Measurements from ENCODE around the gene SLC22A3. TPM values are rescaled to one million over a fixed set of nuclear protein-coding genes. Genes with fewer than 3 reads are reported as not detected.

The SLC22A3 gene
- total and polyA plus RNA-seq, 2 of the 13 experiments (the other 11 are each of a cell fraction or from before 2014, with no cell fraction given) = 12.0 to 31.5 TPM

DNA sequence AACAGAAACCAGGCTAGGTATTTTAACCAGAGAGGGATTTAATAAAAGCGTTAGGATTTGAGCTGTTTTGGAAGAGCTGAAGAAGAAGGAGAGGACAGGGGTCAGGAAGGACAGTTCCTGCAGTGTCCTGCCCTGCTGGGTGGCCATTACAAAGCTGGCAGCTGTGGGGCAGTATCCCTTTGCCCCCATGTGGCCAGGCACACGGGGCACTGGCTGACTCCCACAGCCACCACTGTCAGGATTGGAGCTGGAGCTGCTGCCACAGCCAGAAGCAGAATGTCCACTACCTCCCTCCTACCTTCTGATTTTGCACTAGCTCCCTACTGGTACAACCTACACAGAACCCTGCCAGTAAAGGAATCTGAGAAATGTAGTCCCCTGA is 46.5 kb downstream of the SLC22A3 start (continued):
- TF ChIP-seq TP53 (CRISPR knock-in tag; conservative IDR thresholded peaks at IDR 0.05) (no peak), DR1 (CRISPR knock-in tag; IDR thresholded peaks at IDR 0.05) (no peak), RXRB (CRISPR knock-in tag; IDR thresholded peaks at IDR 0.05; ENCODE audit: borderline replicate concordance) (0 out of 2 replicates have a peak, but pooled peaks have one; percentile 1), ZC3H13 (CRISPR knock-in tag; IDR thresholded peaks at IDR 0.05) (no peak), ZNF136 (CRISPR knock-in tag; IDR thresholded peaks at IDR 0.05; ENCODE audit: low read depth) (no peak), MYNN (CRISPR knock-in tag; IDR thresholded peaks at IDR 0.05; ENCODE audit: low read depth) (no peak), NBN (conservative IDR thresholded peaks at IDR 0.05) (no peak), FOXM1 (CRISPR knock-in tag; IDR thresholded peaks at IDR 0.05) (no peak), REL (CRISPR knock-in tag; conservative IDR thresholded peaks at IDR 0.05) (no peak), ZNF775 (CRISPR knock-in tag; IDR thresholded peaks at IDR 0.05; ENCODE audit: borderline replicate concordance) (no peak), ZNF777 (CRISPR knock-in tag; IDR thresholded peaks at IDR 0.05) (no peak), GTF3A (CRISPR knock-in tag; conservative IDR thresholded peaks at IDR 0.05) (no peak), ZNF350 (CRISPR knock-in tag; IDR thresholded peaks at IDR 0.05; ENCODE audit: borderline replicate concordance, low read depth) (peak; percentile 42; the same call in 1 of the 2 replicates), ZNF878 (CRISPR knock-in tag; IDR thresholded peaks at IDR 0.05) (peak; percentile 78; the same call in 1 of the 2 replicates)
- TF ChIP-seq, protein P1, sequence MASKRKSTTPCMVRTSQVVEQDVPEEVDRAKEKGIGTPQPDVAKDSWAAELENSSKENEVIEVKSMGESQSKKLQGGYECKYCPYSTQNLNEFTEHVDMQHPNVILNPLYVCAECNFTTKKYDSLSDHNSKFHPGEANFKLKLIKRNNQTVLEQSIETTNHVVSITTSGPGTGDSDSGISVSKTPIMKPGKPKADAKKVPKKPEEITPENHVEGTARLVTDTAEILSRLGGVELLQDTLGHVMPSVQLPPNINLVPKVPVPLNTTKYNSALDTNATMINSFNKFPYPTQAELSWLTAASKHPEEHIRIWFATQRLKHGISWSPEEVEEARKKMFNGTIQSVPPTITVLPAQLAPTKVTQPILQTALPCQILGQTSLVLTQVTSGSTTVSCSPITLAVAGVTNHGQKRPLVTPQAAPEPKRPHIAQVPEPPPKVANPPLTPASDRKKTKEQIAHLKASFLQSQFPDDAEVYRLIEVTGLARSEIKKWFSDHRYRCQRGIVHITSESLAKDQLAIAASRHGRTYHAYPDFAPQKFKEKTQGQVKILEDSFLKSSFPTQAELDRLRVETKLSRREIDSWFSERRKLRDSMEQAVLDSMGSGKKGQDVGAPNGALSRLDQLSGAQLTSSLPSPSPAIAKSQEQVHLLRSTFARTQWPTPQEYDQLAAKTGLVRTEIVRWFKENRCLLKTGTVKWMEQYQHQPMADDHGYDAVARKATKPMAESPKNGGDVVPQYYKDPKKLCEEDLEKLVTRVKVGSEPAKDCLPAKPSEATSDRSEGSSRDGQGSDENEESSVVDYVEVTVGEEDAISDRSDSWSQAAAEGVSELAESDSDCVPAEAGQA (IDR thresholded peaks at IDR 0.05; ENCODE audit: low read depth) = no peak
- TF ChIP-seq, protein P1 (CRISPR knock-in tag; IDR thresholded peaks at IDR 0.05; ENCODE audit: borderline replicate concordance) = no peak
- TF ChIP-seq, protein P2, sequence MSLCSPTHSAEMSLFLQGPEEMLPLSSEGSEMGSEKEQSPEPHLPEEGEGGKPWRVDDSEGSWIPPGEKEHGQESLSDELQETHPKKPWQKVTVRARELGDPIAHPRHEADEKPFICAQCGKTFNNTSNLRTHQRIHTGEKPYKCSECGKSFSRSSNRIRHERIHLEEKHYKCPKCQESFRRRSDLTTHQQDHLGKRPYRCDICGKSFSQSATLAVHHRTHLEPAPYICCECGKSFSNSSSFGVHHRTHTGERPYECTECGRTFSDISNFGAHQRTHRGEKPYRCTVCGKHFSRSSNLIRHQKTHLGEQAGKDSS (CRISPR knock-in tag; IDR thresholded peaks at IDR 0.05; ENCODE audit: borderline replicate concordance, low read depth) = 0 out of 2 replicates have a peak, but pooled peaks have one; percentile 24
- TF ChIP-seq, protein P3, sequence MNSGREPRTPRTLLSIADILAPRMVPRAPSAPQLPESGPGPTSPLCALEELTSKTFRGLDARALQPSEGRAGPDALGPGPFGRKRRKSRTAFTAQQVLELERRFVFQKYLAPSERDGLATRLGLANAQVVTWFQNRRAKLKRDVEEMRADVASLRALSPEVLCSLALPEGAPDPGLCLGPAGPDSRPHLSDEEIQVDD (CRISPR knock-in tag; IDR thresholded peaks at IDR 0.05; ENCODE audit: borderline replicate concordance) = no peak
- TF ChIP-seq, protein P4, sequence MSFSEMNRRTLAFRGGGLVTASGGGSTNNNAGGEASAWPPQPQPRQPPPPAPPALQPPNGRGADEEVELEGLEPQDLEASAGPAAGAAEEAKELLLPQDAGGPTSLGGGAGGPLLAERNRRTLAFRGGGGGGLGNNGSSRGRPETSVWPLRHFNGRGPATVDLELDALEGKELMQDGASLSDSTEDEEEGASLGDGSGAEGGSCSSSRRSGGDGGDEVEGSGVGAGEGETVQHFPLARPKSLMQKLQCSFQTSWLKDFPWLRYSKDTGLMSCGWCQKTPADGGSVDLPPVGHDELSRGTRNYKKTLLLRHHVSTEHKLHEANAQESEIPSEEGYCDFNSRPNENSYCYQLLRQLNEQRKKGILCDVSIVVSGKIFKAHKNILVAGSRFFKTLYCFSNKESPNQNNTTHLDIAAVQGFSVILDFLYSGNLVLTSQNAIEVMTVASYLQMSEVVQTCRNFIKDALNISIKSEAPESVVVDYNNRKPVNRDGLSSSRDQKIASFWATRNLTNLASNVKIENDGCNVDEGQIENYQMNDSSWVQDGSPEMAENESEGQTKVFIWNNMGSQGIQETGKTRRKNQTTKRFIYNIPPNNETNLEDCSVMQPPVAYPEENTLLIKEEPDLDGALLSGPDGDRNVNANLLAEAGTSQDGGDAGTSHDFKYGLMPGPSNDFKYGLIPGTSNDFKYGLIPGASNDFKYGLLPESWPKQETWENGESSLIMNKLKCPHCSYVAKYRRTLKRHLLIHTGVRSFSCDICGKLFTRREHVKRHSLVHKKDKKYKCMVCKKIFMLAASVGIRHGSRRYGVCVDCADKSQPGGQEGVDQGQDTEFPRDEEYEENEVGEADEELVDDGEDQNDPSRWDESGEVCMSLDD (CRISPR knock-in tag; IDR thresholded peaks at IDR 0.05; ENCODE audit: borderline replicate concordance) = no peak

Data from HepG2 (cell line).